Spleen (tissue), 13 donors: ENCODE data around the gene H19. TPM values are rescaled to one million over a fixed set of nuclear protein-coding genes. Genes with fewer than 3 reads are reported as not detected.

ENCODE experiments used
- DNase-seq: peaks from one replicate; pipeline ENCODE4 v3.0.0-alpha.2; 2020
- H3K27ac ChIP-seq, 8 donors: fragments of 200-600 bp; sonication (generic) in 7 of 8; 1 replicate in 4 of 8; 2 replicates in 4 of 8; pipeline versions ENCODE4 v1.5.0 to v1.8.0; 2016 to 2021; ENCODE audit warnings: inconsistent platforms in 4 of 8, mild to moderate bottlenecking in 4 of 8, moderate library complexity in 1 of 8
- H3K27me3 ChIP-seq, 7 donors: fragments of 200-600 bp; sonication (generic) in 6 of 7; replicated peaks in 1 of 7; 1 replicate in 4 of 7; 2 replicates in 3 of 7; pipeline versions ENCODE4 v1.5.0 to v1.8.0; 2016 to 2021; ENCODE audit warnings: inconsistent platforms in 3 of 7, mild to moderate bottlenecking in 1 of 7
- H3K36me3 ChIP-seq, 6 donors: fragments of 200-600 bp; sonication (generic) in 5 of 6; 1 replicate in 4 of 6; 2 replicates in 2 of 6; pipeline versions ENCODE4 v1.5.0 to v1.8.0; 2016 to 2021; ENCODE audit warnings: inconsistent platforms in 2 of 6
- H3K4me1 ChIP-seq, 6 donors: fragments of 200-600 bp; sonication (generic) in 5 of 6; 1 replicate in 3 of 6; 2 replicates in 3 of 6; pipeline versions ENCODE4 v1.5.0 to v1.8.0; 2016 to 2021; ENCODE audit warnings: inconsistent platforms in 3 of 6
- H3K4me3 ChIP-seq, 8 donors: fragments of 200-600 bp; sonication (generic) in 7 of 8; 1 replicate in 4 of 8; 2 replicates in 4 of 8; pipeline versions ENCODE4 v1.5.0 to v1.8.0; 2016 to 2021; ENCODE audit warnings: inconsistent platforms in 4 of 8, mild to moderate bottlenecking in 4 of 8, moderate library complexity in 2 of 8
- H3K9me3 ChIP-seq, 8 donors: fragments of 200-600 bp; sonication (generic) in 7 of 8; 1 replicate in 4 of 8; 2 replicates in 4 of 8; pipeline versions ENCODE4 v1.5.0 to v1.8.0; 2016 to 2021; ENCODE audit warnings: inconsistent platforms in 4 of 8
- CTCF ChIP-seq, 11 experiments: fragments of 200-600 bp in 7 of 11; fragments of 450-650 bp in 4 of 11; sonication (generic) in 4 of 11; IDR thresholded peaks in 8 of 11; conservative IDR thresholded peaks in 3 of 11; 1 replicate in 7 of 11; 2 replicates in 4 of 11; pipeline versions ENCODE4 v1.4.0 to v1.8.0; 2016 to 2021; ENCODE audit warnings: antibody characterized with exemption in 11 of 11, inconsistent platforms in 4 of 11, mild to moderate bottlenecking in 1 of 11
- POLR2A ChIP-seq, 3 donors: fragments of 450-650 bp; IDR thresholded peaks; one replicate each; pipeline ENCODE4 v1.5.1; 2017; ENCODE audit warnings: antibody characterized with exemption in 3 of 3, mild to moderate bottlenecking in 1 of 3
- POLR2AphosphoS5 ChIP-seq, 3 donors: sonication (generic); formaldehyde crosslinking; IDR thresholded peaks; one replicate each; pipeline ENCODE4 v1.5.1; 2017; ENCODE audit warnings: antibody characterized with exemption in 3 of 3
- WGBS, 5 donors: extraction: QIAGEN DNeasy Blood & Tissue Kit in 3 of 5; methylation state at CpG; one replicate each; pipeline versions ENCODE4 v1.1.5 to v1.1.7; 2013 to 2018; 5-methylcytosine and 5-hydroxymethylcytosine counted together
- intact Hi-C: fragments of 100-400 bp; cut with DNase I; formaldehyde crosslinking; loops from one replicate; pipeline ENCODE4 v1.15.0; 2023; ENCODE audit warnings: low total_unique reads
- long read RNA-seq, 2 donors: transcript quantifications; one replicate each; lab custom pipeline, GENCODE V29; 2026
- polyA plus RNA-seq, 3 donors: library from polyadenylated mRNA; stranded (reverse); fragments of 200-250 nt; gene quantifications; one replicate each; pipeline ENCODE4 v1.2.1, GENCODE V29; 2013
- total RNA-seq, 7 donors: library from RNA; depleted of rRNA in 3 of 7; stranded (reverse); fragments of >200 nt in 3 of 7; fragmentation: NEBNext Ultra II Directional in 4 of 7; extraction: Animal tissue kit (Norgen Biotek cat#: 25700) in 4 of 7; gene quantifications; one replicate each; pipeline versions ENCODE4 v1.1.0 to v1.2.1, GENCODE V29; 2016 to 2021
- donor health status: healthy with polysubstance abuse.
- donor health status: DM: no; HTN: no; CAD: no; lungs with moderate emphysema.
- donor health status: DM: no; HTN: no; CAD: no.
- donor health status: Bipolar disorder and iron deficiency.
- donor health status: healthy.
- donor health status: DM: no; HTN: no; CAD: no.
- donor health status: DM: yes; HTN: yes; CAD: no.

H19 gene
- total RNA-seq (100 to 1,000 TPM in 3 of 7 donors, 10 to 100 TPM in 4; 21.0 to 620 (median 79.7) TPM), polyA plus RNA-seq (100 to 1,000 TPM in 2 of 3 donors, 10 to 100 TPM in 1; 10.1 to 104 (median 101) TPM)
- long read RNA-seq, donor 1, transcript H19-203 (5 exons, 2,348 nt), result major isoform, 398 of 1,818 reads
- long read RNA-seq, donor 1, transcript H19-201 (4 exons, 1,771 nt), result minor isoform, 309 of 1,818 reads
- long read RNA-seq, donor 1, transcript H19-211 (4 exons, 592 nt), result minor isoform, 35 of 1,818 reads
- long read RNA-seq, donor 1, transcript H19-207 (3 exons, 489 nt), result minor isoform, 88 of 1,818 reads
- long read RNA-seq, donor 1, partial matches to known transcripts, result 800 of 1,818 reads
- long read RNA-seq, donor 1, other reads (novel, unspliced or antisense), result 145 of 1,818 reads
- long read RNA-seq, donor 2, transcript H19-203 (5 exons, 2,348 nt), result major isoform, 259 of 1,088 reads
- long read RNA-seq, donor 2, transcript H19-201 (4 exons, 1,771 nt), result minor isoform, 165 of 1,088 reads
- long read RNA-seq, donor 2, transcript H19-211 (4 exons, 592 nt), result minor isoform, 46 of 1,088 reads
- long read RNA-seq, donor 2, transcript H19-207 (3 exons, 489 nt), result minor isoform, 101 of 1,088 reads
- long read RNA-seq, donor 2, partial matches to known transcripts, result 371 of 1,088 reads
- long read RNA-seq, donor 2, other reads (novel, unspliced or antisense), result 113 of 1,088 reads

GRCh38 chr11:1997755-1998154 lies at the start of gene H19:
TSS of gene H19 (minus strand) at chr11:1997842.
- no peak within 1 kb of the TSS for H3K27ac ChIP-seq
- no peaks in the 10 kb centered on the region for H3K9me3 ChIP-seq
- TF ChIP-seq POLR2A (IDR thresholded peaks at IDR 0.05), result no peak
- TF ChIP-seq CTCF (IDR thresholded peaks at IDR 0.05 in 8 of 11, conservative IDR thresholded peaks at IDR 0.05 in 3 of 11), result no peak
- no peak for TF ChIP-seq POLR2AphosphoS5 (IDR thresholded peaks at IDR 0.05)
- no peaks in the 10 kb centered on the region for H3K4me1 ChIP-seq
- H3K27me3 ChIP-seq, result no peaks in the 10 kb centered on the region
- no CpG with 5 or more reads among the region's 14 CpGs for WGBS, 5 donors
- no peak within 1 kb of the TSS for H3K4me3 ChIP-seq
- intact Hi-C loops, result no loop called here
- no peak for DNase-seq
- no peaks in the 10 kb centered on the region for H3K36me3 ChIP-seq

GRCh38 chr11:2041963-2042362 lies 44.3 kb upstream of the H19 start:
- TF ChIP-seq CTCF (IDR thresholded peaks at IDR 0.05 in 8 of 11, conservative IDR thresholded peaks at IDR 0.05 in 3 of 11) (no peak), POLR2A (IDR thresholded peaks at IDR 0.05) (no peak), POLR2AphosphoS5 (IDR thresholded peaks at IDR 0.05) (no peak)
- Histone ChIP-seq H3K4me3 (no peak overlapping the region), H3K27me3 (peaks cover 0 to 4% (median 0%) of the 10 kb centered on the region in 7 donors), H3K4me1 (no peaks in the 10 kb centered on the region), H3K36me3 (no peaks in the 10 kb centered on the region), H3K9me3 (no peaks in the 10 kb centered on the region), H3K27ac (no peak overlapping the region)
- intact Hi-C loops, result no loop called here
- DNase-seq, result no peak
- 63 to 75% (median 70%) methylated on average over 2 of the region's 2 CpGs for WGBS, 5 donors

GRCh38 chr11:2041153-2041552 lies 43.5 kb upstream of the H19 start:
- WGBS, 5 donors, result no CpG with 5 or more reads among the region's 7 CpGs
- TF ChIP-seq POLR2A (IDR thresholded peaks at IDR 0.05) (no peak), CTCF (IDR thresholded peaks at IDR 0.05 in 8 of 11, conservative IDR thresholded peaks at IDR 0.05 in 3 of 11) (no peak), POLR2AphosphoS5 (IDR thresholded peaks at IDR 0.05) (no peak)

GRCh38 chr11:2039198-2039759 lies 41.6 kb upstream of the H19 start:
- H3K4me1 ChIP-seq, result no peaks in the 10 kb centered on the region
- peaks cover 0 to 3% (median 0%) of the 10 kb centered on the region in 7 donors for H3K27me3 ChIP-seq
- intact Hi-C loops, result no loop called here
- no peaks in the 10 kb centered on the region for H3K36me3 ChIP-seq
- no CpG with 5 or more reads among the region's 20 CpGs for WGBS, 5 donors
- H3K4me3 ChIP-seq, result no peak overlapping the region
- TF ChIP-seq POLR2AphosphoS5 (IDR thresholded peaks at IDR 0.05) (no peak), CTCF (IDR thresholded peaks at IDR 0.05 in 8 of 11, conservative IDR thresholded peaks at IDR 0.05 in 3 of 11) (no peak), POLR2A (IDR thresholded peaks at IDR 0.05) (no peak)
- DNase-seq, result no peak
- no peaks in the 10 kb centered on the region for H3K9me3 ChIP-seq
- H3K27ac ChIP-seq, result no peak overlapping the region

More at GRCh38 chr11:2041153-2041552, 43.5 kb upstream of the H19 start:
- Histone ChIP-seq H3K36me3 (no peaks in the 10 kb centered on the region), H3K4me3 (no peak overlapping the region), H3K27me3 (peaks cover 0 to 4% (median 0%) of the 10 kb centered on the region in 7 donors), H3K9me3 (no peaks in the 10 kb centered on the region), H3K4me1 (no peaks in the 10 kb centered on the region), H3K27ac (no peak overlapping the region)
- no peak for DNase-seq
- intact Hi-C loops, result no loop called here
